MM.1S (cell line): ENCODE data around the gene HOMER2.

ENCODE experiments used
- CTCF ChIP-seq: fragments of 300-600 bp; sonication (generic); IDR thresholded peaks from 2 replicates; pipeline ENCODE4 v1.5.1; 2016; ENCODE audit warnings: antibody characterized with exemption, low read length, mixed read lengths
- EZH2phosphoT487 ChIP-seq: fragments of 300-600 bp; sonication (generic); IDR thresholded peaks from 2 replicates; pipeline ENCODE4 v1.6.1; 2018; ENCODE audit warnings: antibody characterized with exemption, low read length

GRCh38 chr15:82823049-82823448, 129.5 kb downstream of the HOMER2 start:
- TF ChIP-seq CTCF (no peak), EZH2phosphoT487 (no peak)
